ENCODE data around the gene BCL11A.

DNA sequence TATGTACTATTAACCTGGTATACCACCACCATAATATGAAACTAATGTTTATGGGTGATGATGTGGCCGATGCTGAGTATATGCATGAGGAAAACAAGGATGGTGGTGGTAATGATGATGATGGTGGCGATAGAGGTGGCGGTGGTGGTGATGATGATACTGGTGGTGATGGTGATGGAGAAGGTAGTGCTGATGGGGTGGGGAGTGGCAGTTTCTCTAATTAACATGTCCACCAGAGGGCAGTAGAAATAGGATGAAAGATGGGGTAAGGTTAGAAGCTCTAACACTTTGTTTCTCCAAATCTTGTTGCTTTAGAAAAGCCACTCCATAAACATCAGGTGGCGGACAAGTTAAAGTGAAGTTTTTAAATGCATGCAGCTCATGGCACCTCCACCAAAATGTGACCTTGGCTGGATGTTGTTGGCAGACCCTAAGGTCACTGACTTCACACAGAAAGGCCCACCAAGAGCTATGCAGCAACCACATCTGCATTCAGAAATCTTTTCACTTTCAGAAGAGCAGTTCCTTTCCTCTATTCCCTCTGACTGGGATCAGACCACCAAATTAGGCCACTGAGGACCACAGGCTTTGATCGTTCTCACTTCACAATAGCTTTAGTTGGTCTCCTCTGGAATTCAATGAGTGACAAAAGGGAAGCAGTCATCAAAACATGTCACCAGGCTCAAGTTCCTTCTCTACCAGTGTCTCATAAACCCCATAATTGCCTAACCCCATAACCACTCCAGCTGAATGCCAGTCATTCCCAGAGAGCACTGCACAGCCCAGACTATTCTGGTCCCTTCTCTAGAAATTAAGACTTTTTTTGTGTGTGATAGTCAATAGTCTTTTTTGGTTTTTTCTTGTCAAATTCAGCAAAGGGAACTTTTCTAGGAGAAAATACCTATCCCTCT, 7.5 kb upstream of the BCL11A start:
- no peak for TF ChIP-seq POLR2A (IDR thresholded peaks at IDR 0.05)
- TF ChIP-seq, protein P1, sequence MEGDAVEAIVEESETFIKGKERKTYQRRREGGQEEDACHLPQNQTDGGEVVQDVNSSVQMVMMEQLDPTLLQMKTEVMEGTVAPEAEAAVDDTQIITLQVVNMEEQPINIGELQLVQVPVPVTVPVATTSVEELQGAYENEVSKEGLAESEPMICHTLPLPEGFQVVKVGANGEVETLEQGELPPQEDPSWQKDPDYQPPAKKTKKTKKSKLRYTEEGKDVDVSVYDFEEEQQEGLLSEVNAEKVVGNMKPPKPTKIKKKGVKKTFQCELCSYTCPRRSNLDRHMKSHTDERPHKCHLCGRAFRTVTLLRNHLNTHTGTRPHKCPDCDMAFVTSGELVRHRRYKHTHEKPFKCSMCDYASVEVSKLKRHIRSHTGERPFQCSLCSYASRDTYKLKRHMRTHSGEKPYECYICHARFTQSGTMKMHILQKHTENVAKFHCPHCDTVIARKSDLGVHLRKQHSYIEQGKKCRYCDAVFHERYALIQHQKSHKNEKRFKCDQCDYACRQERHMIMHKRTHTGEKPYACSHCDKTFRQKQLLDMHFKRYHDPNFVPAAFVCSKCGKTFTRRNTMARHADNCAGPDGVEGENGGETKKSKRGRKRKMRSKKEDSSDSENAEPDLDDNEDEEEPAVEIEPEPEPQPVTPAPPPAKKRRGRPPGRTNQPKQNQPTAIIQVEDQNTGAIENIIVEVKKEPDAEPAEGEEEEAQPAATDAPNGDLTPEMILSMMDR (IDR thresholded peaks at IDR 0.05), result peak; percentile 14 to 77 (median 61)
